ENCODE data around the gene CCDC12. TPM values are rescaled to one million over a fixed set of nuclear protein-coding genes. Genes with fewer than 3 reads are reported as not detected.

The CCDC12 gene
- total and polyA plus RNA-seq, 9 of the 15 experiments (the other 6 are each of a cell fraction or from before 2014, with no cell fraction given), result 8.9 to 201 (median 86.9) TPM

DNA sequence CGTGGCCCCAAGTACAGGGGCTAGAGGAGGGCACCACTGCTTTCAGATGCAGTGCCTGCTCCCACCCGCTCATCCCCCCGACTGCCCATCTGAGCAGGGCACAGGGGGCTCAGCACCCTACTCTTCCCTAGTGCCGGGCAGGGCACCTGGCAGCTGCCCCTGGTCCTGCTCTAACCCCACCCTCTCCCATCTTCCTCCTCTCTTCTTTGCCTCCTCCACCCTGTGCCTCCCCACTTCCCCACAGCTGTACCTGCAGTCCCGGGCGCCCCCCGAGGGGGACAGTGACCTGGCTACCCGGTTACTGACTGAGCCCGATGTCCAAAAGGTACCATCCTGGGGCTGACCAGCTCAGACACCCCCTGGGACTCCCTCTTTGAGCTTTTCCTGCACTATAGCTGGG is 15.7 kb upstream of the CCDC12 start:
- intact Hi-C loops (cut with micrococcal nuclease), result loop anchor here (10.0 kb wide), 1 partner anchor 287 kb away; the partner anchor contains the start of gene TMIE
- BruUV-seq (replicated peaks), result no TSS peak

More for the DNA sequence above, 15.7 kb upstream of the CCDC12 start:
- H3K4me2 ChIP-seq (ENCODE audit: insufficient read depth, low read length), result no peak overlapping the region
- WGBS (ENCODE audit: insufficient coverage, low coverage, missing lambda C conversion rate), result 91% methylated on average over 8 of the region's 9 CpGs
- in situ Hi-C loops (cut with MboI), result no loop called here
- H2AFZ ChIP-seq (ENCODE audit: low read depth, low read length), result no peak overlapping the region
- peaks cover 18 to 59% of the 10 kb centered on the region in 2 experiments for H3K4me1 ChIP-seq (replicated peaks in 1 of 2; ENCODE audit: control insufficient read depth in 2 of 2, insufficient read depth in 2 of 2, low read length in 2 of 2)
- peaks cover 5% of the 10 kb centered on the region for H3K9me1 ChIP-seq (ENCODE audit: control insufficient read depth, insufficient read depth, low read length)
- no peak overlapping the region for H3K4me3 ChIP-seq
- POLR2A ChIA-PET, result interaction anchor here (0.6 to 2.2 kb wide), 8 partner anchors 11 to 63 kb away, joined by 3 to 7 read pairs (median 4); partner anchors contain the start of gene NBEAL2
- H3K9me3 ChIP-seq (replicated peaks; ENCODE audit: control insufficient read depth, insufficient read depth, low read depth, low read length), result no peaks in the 10 kb centered on the region
- DNase-seq (ENCODE audit: extremely low read depth in 1 of 4, low spot score in 3 of 4) (no peak), ATAC-seq (no peak), FAIRE-seq (no peak)
- H3K36me3 ChIP-seq (ENCODE audit: control insufficient read depth, insufficient read depth, low read length), result peaks cover 84% of the 10 kb centered on the region
- CTCF ChIA-PET (ENCODE audit: low intra/inter-chr PET ratio), result no interaction called here
- peaks cover 25% of the 10 kb centered on the region for H3K79me2 ChIP-seq (ENCODE audit: control insufficient read depth, insufficient read depth, low read length)
- no peaks in the 10 kb centered on the region for H4K20me1 ChIP-seq (replicated peaks; ENCODE audit: control insufficient read depth, insufficient read depth, low read length)
- no peaks in the 10 kb centered on the region for H3K27me3 ChIP-seq (ENCODE audit: control insufficient read depth in 2 of 2, insufficient read depth in 2 of 2, low read length in 2 of 2)
- TF ChIP-seq ZNF408 (CRISPR knock-in tag; IDR thresholded peaks at IDR 0.05; ENCODE audit: low read depth) (no peak), HNRNPK (IDR thresholded peaks at IDR 0.05; ENCODE audit: low read depth, low read length, poor library complexity, severe bottlenecking) (no peak), ZNF431 (CRISPR knock-in tag; IDR thresholded peaks at IDR 0.05) (no peak), IRF9 (tag; IDR thresholded peaks at IDR 0.05) (no peak), BRF1 (IDR thresholded peaks at IDR 0.05; ENCODE audit: borderline replicate concordance, extremely low read depth, insufficient read length) (no peak), ZFP36 (IDR thresholded peaks at IDR 0.05; ENCODE audit: low read depth, low read length, partially characterized antibody) (no peak), HNRNPLL (IDR thresholded peaks at IDR 0.05; ENCODE audit: low read depth, low read length, poor library complexity, severe bottlenecking) (no peak), ZNF12 (CRISPR knock-in tag; IDR thresholded peaks at IDR 0.05) (no peak), LARP7 (IDR thresholded peaks at IDR 0.05) (no peak), RBM39 (optimal IDR thresholded peaks at IDR 0.05; ENCODE audit: low read depth, low read length) (no peak)
- TF ChIP-seq, protein P1, sequence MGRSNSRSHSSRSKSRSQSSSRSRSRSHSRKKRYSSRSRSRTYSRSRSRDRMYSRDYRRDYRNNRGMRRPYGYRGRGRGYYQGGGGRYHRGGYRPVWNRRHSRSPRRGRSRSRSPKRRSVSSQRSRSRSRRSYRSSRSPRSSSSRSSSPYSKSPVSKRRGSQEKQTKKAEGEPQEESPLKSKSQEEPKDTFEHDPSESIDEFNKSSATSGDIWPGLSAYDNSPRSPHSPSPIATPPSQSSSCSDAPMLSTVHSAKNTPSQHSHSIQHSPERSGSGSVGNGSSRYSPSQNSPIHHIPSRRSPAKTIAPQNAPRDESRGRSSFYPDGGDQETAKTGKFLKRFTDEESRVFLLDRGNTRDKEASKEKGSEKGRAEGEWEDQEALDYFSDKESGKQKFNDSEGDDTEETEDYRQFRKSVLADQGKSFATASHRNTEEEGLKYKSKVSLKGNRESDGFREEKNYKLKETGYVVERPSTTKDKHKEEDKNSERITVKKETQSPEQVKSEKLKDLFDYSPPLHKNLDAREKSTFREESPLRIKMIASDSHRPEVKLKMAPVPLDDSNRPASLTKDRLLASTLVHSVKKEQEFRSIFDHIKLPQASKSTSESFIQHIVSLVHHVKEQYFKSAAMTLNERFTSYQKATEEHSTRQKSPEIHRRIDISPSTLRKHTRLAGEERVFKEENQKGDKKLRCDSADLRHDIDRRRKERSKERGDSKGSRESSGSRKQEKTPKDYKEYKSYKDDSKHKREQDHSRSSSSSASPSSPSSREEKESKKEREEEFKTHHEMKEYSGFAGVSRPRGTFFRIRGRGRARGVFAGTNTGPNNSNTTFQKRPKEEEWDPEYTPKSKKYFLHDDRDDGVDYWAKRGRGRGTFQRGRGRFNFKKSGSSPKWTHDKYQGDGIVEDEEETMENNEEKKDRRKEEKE (IDR thresholded peaks at IDR 0.05; ENCODE audit: borderline replicate concordance in 1 of 2, control insufficient read depth in 1 of 2, low read depth in 2 of 2, low read length in 1 of 2), result no peak
- TF ChIP-seq, protein P2, sequence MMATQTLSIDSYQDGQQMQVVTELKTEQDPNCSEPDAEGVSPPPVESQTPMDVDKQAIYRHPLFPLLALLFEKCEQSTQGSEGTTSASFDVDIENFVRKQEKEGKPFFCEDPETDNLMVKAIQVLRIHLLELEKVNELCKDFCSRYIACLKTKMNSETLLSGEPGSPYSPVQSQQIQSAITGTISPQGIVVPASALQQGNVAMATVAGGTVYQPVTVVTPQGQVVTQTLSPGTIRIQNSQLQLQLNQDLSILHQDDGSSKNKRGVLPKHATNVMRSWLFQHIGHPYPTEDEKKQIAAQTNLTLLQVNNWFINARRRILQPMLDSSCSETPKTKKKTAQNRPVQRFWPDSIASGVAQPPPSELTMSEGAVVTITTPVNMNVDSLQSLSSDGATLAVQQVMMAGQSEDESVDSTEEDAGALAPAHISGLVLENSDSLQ (IDR thresholded peaks at IDR 0.05), result no peak
- TF ChIP-seq, protein P3, sequence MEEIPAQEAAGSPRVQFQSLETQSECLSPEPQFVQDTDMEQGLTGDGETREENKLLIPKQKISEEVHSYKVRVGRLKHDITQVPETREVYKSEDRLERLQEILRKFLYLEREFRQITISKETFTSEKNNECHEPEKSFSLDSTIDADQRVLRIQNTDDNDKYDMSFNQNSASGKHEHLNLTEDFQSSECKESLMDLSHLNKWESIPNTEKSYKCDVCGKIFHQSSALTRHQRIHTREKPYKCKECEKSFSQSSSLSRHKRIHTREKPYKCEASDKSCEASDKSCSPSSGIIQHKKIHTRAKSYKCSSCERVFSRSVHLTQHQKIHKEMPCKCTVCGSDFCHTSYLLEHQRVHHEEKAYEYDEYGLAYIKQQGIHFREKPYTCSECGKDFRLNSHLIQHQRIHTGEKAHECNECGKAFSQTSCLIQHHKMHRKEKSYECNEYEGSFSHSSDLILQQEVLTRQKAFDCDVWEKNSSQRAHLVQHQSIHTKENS (CRISPR knock-in tag; IDR thresholded peaks at IDR 0.05), result no peak
- no peak overlapping the region for H3K27ac ChIP-seq (ENCODE audit: extremely low read depth, low read depth, low read length)
- peak overlapping the region in 1 of 2 experiments; percentile 45; a peak in 1 of 4 replicates for H3K9ac ChIP-seq (ENCODE audit: insufficient read depth in 1 of 2, low read depth in 2 of 2, low read length in 2 of 2)
